Adrenal gland (tissue), 12 donors: ENCODE results near the gene ERAL1. TPM values are rescaled to one million over a fixed set of nuclear protein-coding genes. Genes with fewer than 3 reads are reported as not detected.

ENCODE experiments used
- DNase-seq, 7 donors: peaks; one replicate each; pipeline ENCODE4 v3.0.0-alpha.2; 2019 to 2020
- H3K27ac ChIP-seq, 5 donors: fragments of 200-600 bp; sonication (generic) in 4 of 5; 1 replicate in 3 of 5; 2 replicates in 2 of 5; pipeline versions ENCODE4 v1.5.1 to v1.8.0; 2016 to 2020; ENCODE audit warnings: mild to moderate bottlenecking in 1 of 5
- H3K27me3 ChIP-seq: fragments of 200-600 bp; 2 replicates; pipeline ENCODE4 v1.8.0; 2021
- H3K36me3 ChIP-seq, 2 donors: fragments of 200-600 bp; replicated peaks in 1 of 2; 1 replicate in 1 of 2; 2 replicates in 1 of 2; pipeline versions ENCODE4 v1.5.1 to v1.8.0; 2018 to 2022
- H3K4me1 ChIP-seq, 2 donors: fragments of 200-600 bp; replicated peaks in 1 of 2; 1 replicate in 1 of 2; 2 replicates in 1 of 2; pipeline versions ENCODE4 v1.5.1 to v1.8.0; 2018 to 2021
- H3K4me3 ChIP-seq, 4 donors: fragments of 200-600 bp; sonication (generic) in 3 of 4; one replicate each; pipeline ENCODE4 v1.5.1; 2016 to 2018
- H3K9me3 ChIP-seq, 3 donors: fragments of 200-600 bp; sonication (generic) in 1 of 3; replicated peaks in 1 of 3; 1 replicate in 2 of 3; 2 replicates in 1 of 3; pipeline versions ENCODE4 v1.5.1 to v1.8.0; 2016 to 2021
- CTCF ChIP-seq, 6 experiments: fragments of 450-650 bp in 4 of 6; fragments of 200-600 bp in 2 of 6; sonication (generic) in 1 of 6; IDR thresholded peaks; 1 replicate in 5 of 6; 2 replicates in 1 of 6; pipeline versions ENCODE4 v1.5.1 to v1.8.0; 2016 to 2021; ENCODE audit warnings: antibody characterized with exemption in 6 of 6, mild to moderate bottlenecking in 2 of 6, moderate library complexity in 1 of 6
- POLR2A ChIP-seq, 2 donors: fragments of 450-650 bp; IDR thresholded peaks; one replicate each; pipeline ENCODE4 v1.6.1; 2017; ENCODE audit warnings: antibody characterized with exemption in 2 of 2, mild to moderate bottlenecking in 2 of 2, moderate library complexity in 1 of 2
- WGBS, 4 donors: extraction: QIAGEN DNeasy Blood & Tissue Kit in 2 of 4; methylation state at CpG; one replicate each; pipeline versions ENCODE4 v1.1.5 to v1.1.7; 2013 to 2017; 5-methylcytosine and 5-hydroxymethylcytosine counted together
- intact Hi-C, 2 donors: fragments of 100-400 bp; cut with DNase I; formaldehyde crosslinking; loops; one replicate each; pipeline versions ENCODE4 v1.14.1 to v1.15.0; 2022 to 2023
- polyA plus RNA-seq, 3 donors: library from polyadenylated mRNA; stranded (reverse); fragments of 200-250 nt in 2 of 3; fragments of 350-450 nt in 1 of 3; fragmentation: Illumina TruSeq in 1 of 3; extraction: RNeasy Lipid Tissue Mini Kit (QIAGEN cat#74804) in 1 of 3; gene quantifications; one replicate each; pipeline ENCODE4 v1.2.3, GENCODE V29; 2013 to 2014
- total RNA-seq, 9 donors: library from RNA; depleted of rRNA in 4 of 9; stranded (reverse); fragments of >200 nt in 4 of 9; fragments of 120-200 nt in 1 of 9; fragmentation: NEBNext Ultra II Directional in 1 of 9; extraction: Animal tissue kit (Norgen Biotek cat#: 25700) in 1 of 9; gene quantifications; one replicate each; pipeline versions ENCODE4 v1.1.0 to v1.2.4, GENCODE V29; 2013 to 2023
- donor health status: healthy with polysubstance abuse.
- donor health status: Bipolar disorder and iron deficiency.
- donor health status: DM: yes; HTN: yes; CAD: no.
- donor health status: DM: no; HTN: no; CAD: no.
- donor health status: DM: no; HTN: no; CAD: no.
- donor health status: DM: yes; HTN: yes; CAD: no.

ERAL1 gene
- total and polyA plus RNA-seq, 12 donors, result 42.8 to 80.8 (median 55.1) TPM

GRCh38 chr17:28896884-28897768 is 42.3 kb downstream of the ERAL1 start, which contains the start of gene FLOT2:
FLOT2 (minus strand) TSS chr17:28897733; CDS start chr17:28897574, 159 bp downstream.
- peaks cover 7 to 49% of the 10 kb centered on the region in 2 donors for H3K4me1 ChIP-seq
- peak; percentile 66 to 89 (median 80) for DNase-seq
- 0 to 1% (median 0%) methylated on average over 10 to 73 of the region's 73 CpGs for WGBS, 4 donors

GRCh38 chr17:28897769-28898526 is 43.1 kb downstream of the ERAL1 start:
- intact Hi-C loops, result loop anchor here in 1 of 2 donors (5.0 kb wide), 2 partner anchors 36 to 136 kb away; no protein-coding TSS in a partner anchor

More at GRCh38 chr17:28896884-28897768, 42.3 kb downstream of the ERAL1 start, which contains the start of gene FLOT2:
- no peaks in the 10 kb centered on the region for H3K9me3 ChIP-seq
- TF ChIP-seq POLR2A (IDR thresholded peaks at IDR 0.05), result peak; percentile 25 to 41
- peak in 5 of 6 experiments; percentile 9 to 44 (median 14) for TF ChIP-seq CTCF (IDR thresholded peaks at IDR 0.05)
- peak within 1 kb of the TSS; percentile 3 to 96 (median 95) for H3K4me3 ChIP-seq
- H3K36me3 ChIP-seq, result no peaks in the 10 kb centered on the region
- intact Hi-C loops, result loop anchor here in 1 of 2 donors (5.0 kb wide), 2 partner anchors 35 to 135 kb away; no protein-coding TSS in a partner anchor
- no peaks in the 10 kb centered on the region for H3K27me3 ChIP-seq
- H3K27ac ChIP-seq, result peak within 1 kb of the TSS; percentile 76 to 98 (median 95)

GRCh38 chr17:28898527-28898955 is 43.7 kb downstream of the ERAL1 start:
- peaks cover 7 to 47% of the 10 kb centered on the region in 2 donors for H3K4me1 ChIP-seq
- TF ChIP-seq POLR2A (IDR thresholded peaks at IDR 0.05) (no peak), CTCF (IDR thresholded peaks at IDR 0.05) (no peak)
- no peak overlapping the region for H3K4me3 ChIP-seq
- DNase-seq, result peak in 1 of 7 donors; percentile 14
- intact Hi-C loops, result loop anchor here in 1 of 2 donors (5.0 kb wide), 2 partner anchors 36 to 136 kb away; no protein-coding TSS in a partner anchor
- H3K27me3 ChIP-seq, result no peaks in the 10 kb centered on the region
- H3K36me3 ChIP-seq, result no peaks in the 10 kb centered on the region
- no peaks in the 10 kb centered on the region for H3K9me3 ChIP-seq
- WGBS, 4 donors, result 89 to 97% (median 89%) methylated on average over 9 to 12 of the region's 12 CpGs
- peak overlapping the region in 1 of 5 donors; percentile 96 for H3K27ac ChIP-seq

More at GRCh38 chr17:28897769-28898526, 43.1 kb downstream of the ERAL1 start:
- H3K9me3 ChIP-seq, result no peaks in the 10 kb centered on the region
- H3K27me3 ChIP-seq, result no peaks in the 10 kb centered on the region
- H3K27ac ChIP-seq, result peak overlapping the region; percentile 76 to 98 (median 95)
- TF ChIP-seq CTCF (IDR thresholded peaks at IDR 0.05) (no peak), POLR2A (IDR thresholded peaks at IDR 0.05) (no peak)
- H3K36me3 ChIP-seq, result no peaks in the 10 kb centered on the region
- DNase-seq, result peak in 3 of 7 donors; percentile 36 to 63 (median 38)
- H3K4me3 ChIP-seq, result peak overlapping the region; percentile 3 to 96 (median 95)
- peaks cover 7 to 48% of the 10 kb centered on the region in 2 donors for H3K4me1 ChIP-seq
- WGBS, 4 donors, result 17 to 21% (median 19%) methylated on average over 16 to 23 of the region's 23 CpGs
